ENCODE data around the gene ZNF674.
"Not testable (repeated sequence)": the region's sequence is repeated elsewhere in the genome, so short reads cannot be mapped to it uniquely, and the experiment has no call there.

Gene ZNF674

GRCh38 chrX:46460801-46461659, 84.2 kb downstream of the ZNF674 start:
- not testable (repeated sequence) for DNase-seq

- no peak for DNase-seq
Measured at GRCh38 chrX:46459603-46460002, 85.6 kb downstream of the ZNF674 start.

- no peak for DNase-seq
Measured at GRCh38 chrX:46456125-46456922, 88.9 kb downstream of the ZNF674 start.
